Measurements from ENCODE around the gene MNX1.

The MNX1 gene

GRCh38 chr7:157053118-157053517 lies 42.7 kb upstream of the MNX1 start:
- DNase-seq (ENCODE audit: extremely low read depth, low read depth): no peak
- TF ChIP-seq, protein P1, sequence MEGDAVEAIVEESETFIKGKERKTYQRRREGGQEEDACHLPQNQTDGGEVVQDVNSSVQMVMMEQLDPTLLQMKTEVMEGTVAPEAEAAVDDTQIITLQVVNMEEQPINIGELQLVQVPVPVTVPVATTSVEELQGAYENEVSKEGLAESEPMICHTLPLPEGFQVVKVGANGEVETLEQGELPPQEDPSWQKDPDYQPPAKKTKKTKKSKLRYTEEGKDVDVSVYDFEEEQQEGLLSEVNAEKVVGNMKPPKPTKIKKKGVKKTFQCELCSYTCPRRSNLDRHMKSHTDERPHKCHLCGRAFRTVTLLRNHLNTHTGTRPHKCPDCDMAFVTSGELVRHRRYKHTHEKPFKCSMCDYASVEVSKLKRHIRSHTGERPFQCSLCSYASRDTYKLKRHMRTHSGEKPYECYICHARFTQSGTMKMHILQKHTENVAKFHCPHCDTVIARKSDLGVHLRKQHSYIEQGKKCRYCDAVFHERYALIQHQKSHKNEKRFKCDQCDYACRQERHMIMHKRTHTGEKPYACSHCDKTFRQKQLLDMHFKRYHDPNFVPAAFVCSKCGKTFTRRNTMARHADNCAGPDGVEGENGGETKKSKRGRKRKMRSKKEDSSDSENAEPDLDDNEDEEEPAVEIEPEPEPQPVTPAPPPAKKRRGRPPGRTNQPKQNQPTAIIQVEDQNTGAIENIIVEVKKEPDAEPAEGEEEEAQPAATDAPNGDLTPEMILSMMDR (IDR thresholded peaks at IDR 0.05; ENCODE audit: low read depth, low read length): no peak

DNA sequence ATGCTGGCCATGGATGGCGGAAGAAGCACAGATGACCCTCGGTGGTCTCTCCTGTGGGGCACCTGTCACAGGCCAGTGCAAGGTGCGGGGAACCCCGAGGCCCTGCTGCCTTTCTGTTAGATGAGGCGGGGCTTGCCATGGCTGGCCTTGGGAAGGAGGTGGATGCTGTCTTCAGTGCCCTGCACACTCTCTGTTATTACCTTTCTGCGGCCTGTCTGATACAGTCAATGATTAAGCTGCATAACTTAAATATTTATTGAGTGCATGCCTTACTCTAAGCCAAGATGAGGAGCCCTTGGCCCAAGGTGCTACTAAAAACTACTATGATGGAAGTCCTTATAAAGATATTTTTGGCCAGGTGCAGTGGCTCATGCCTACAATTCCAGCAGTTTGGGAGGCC lies 36.7 kb upstream of the MNX1 start:
- no peak for DNase-seq (ENCODE audit: extremely low read depth, low read depth)
- TF ChIP-seq, protein P1 (IDR thresholded peaks at IDR 0.05; ENCODE audit: low read depth, low read length): no peak

DNA sequence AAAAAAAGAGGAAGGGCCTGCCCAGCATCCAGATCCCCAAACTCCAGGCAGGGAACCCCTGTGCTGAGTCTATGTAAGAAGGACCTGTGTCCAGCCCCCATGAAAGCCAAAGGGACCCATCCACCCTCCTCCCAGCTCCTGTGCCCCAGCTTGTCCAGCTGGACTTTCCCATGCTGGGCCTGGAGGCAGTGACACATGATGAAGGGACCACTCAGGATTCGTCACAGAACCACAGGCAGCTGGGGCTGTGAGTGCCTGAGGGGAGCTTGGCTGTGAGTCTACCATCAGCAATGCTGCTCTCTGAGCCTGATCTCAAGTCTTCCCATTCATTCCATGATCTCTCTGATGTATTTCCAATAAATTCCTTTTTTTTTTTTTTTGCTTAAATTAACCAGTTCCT lies 36.2 kb upstream of the MNX1 start:
- TF ChIP-seq, protein P1 (IDR thresholded peaks at IDR 0.05; ENCODE audit: low read depth, low read length): no peak
- peak; percentile 10 for DNase-seq (ENCODE audit: extremely low read depth, low read depth)

GRCh38 chr7:157044943-157045660 lies 34.6 kb upstream of the MNX1 start:
- no peak for DNase-seq (ENCODE audit: extremely low read depth, low read depth)
- TF ChIP-seq, protein P1 (IDR thresholded peaks at IDR 0.05; ENCODE audit: low read depth, low read length): no peak

- DNase-seq (ENCODE audit: extremely low read depth, low read depth): no peak
- TF ChIP-seq, protein P1 (IDR thresholded peaks at IDR 0.05; ENCODE audit: low read depth, low read length): no peak
Measured at GRCh38 chr7:157044147-157044687, 33.8 kb upstream of the MNX1 start.

DNA sequence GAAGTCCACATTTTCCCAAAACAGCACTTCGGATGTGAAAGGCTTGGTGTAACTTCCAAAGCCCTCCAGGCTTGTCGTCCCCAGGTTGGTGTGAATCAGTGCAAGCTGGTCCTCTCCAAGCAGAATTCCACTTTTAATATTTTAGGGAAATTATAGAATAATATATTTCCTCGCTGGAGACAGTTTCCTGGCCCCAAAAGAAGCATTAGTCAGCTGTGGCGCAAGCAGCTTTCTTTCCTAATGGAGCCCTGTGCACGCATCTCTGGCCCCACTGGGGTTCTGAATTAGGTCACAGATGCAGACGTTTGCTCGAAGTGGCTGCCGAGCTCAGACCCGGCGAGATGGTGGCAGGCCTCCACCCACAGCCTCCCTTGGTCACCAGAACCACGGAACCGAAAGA lies 33.3 kb upstream of the MNX1 start:
- no peak for DNase-seq (ENCODE audit: extremely low read depth, low read depth)
- TF ChIP-seq, protein P1 (IDR thresholded peaks at IDR 0.05; ENCODE audit: low read depth, low read length): no peak

- no peak for DNase-seq (ENCODE audit: extremely low read depth, low read depth)
Measured at GRCh38 chr7:157041514-157042277, 31.2 kb upstream of the MNX1 start.

More at GRCh38 chr7:157041514-157042277, 31.2 kb upstream of the MNX1 start:
- TF ChIP-seq, protein P1 (IDR thresholded peaks at IDR 0.05; ENCODE audit: low read depth, low read length): no peak

All from AG09319 (cell line).